K562 (cell line): Measurements from ENCODE around the gene PRSS21. TPM values are rescaled to one million over a fixed set of nuclear protein-coding genes. Genes with fewer than 3 reads are reported as not detected.
A peak's percentile ranks its signal among the peaks of the same experiment; 100 is the strongest.

Source experiments
- MAZ ChIP-seq, 2 experiments: fragments of 450-650 bp in 1 of 2; sonication (generic) in 1 of 2; formaldehyde crosslinking; IDR thresholded peaks in 1 of 2; conservative IDR thresholded peaks in 1 of 2; 2 replicates each; pipeline versions ENCODE4 v1.4.0 to v1.5.0; 2020; ENCODE audit warnings: mild to moderate bottlenecking in 1 of 2, missing genetic modification reagents in 1 of 2
- MCM2 ChIP-seq: fragments of 450-650 bp; IDR thresholded peaks from 2 replicates; pipeline ENCODE4 v1.6.1; 2017; ENCODE audit warnings: low read depth, mild to moderate bottlenecking
- NONO ChIP-seq, 2 experiments: fragments of 200-400 bp in 1 of 2; fragments of 450-650 bp in 1 of 2; formaldehyde crosslinking in 1 of 2; IDR thresholded peaks; 2 replicates each; pipeline ENCODE4 v1.6.1; 2017; ENCODE audit warnings: low read depth in 2 of 2, mild to moderate bottlenecking in 2 of 2, moderate library complexity in 2 of 2, low read length in 1 of 2
- POLR2AphosphoS5 ChIP-seq: IDR thresholded peaks from 2 replicates; pipeline ENCODE4 v1.6.1; 2011; ENCODE audit warnings: mild to moderate bottlenecking, low read depth, low read length, moderate library complexity; ENCODE audit not compliant: control insufficient read depth, insufficient read depth
- RBFOX2 ChIP-seq: fragments of 200-400 bp; formaldehyde crosslinking; IDR thresholded peaks from 2 replicates; pipeline ENCODE4 v1.6.1; 2017; ENCODE audit warnings: low read depth, mild to moderate bottlenecking, low read length, moderate library complexity
- SIN3B ChIP-seq: fragments of 450-650 bp; IDR thresholded peaks from 2 replicates; pipeline ENCODE4 v1.6.1; 2017; ENCODE audit warnings: low read depth, mild to moderate bottlenecking, moderate library complexity
- SMC3 ChIP-seq: conservative IDR thresholded peaks from 2 replicates; pipeline ENCODE4 v1.6.1; 2011; ENCODE audit warnings: low read depth, low read length, improper control_type of control experiment; ENCODE audit not compliant: insufficient read depth
- ZC3H4 ChIP-seq: sonication (generic); formaldehyde crosslinking; IDR thresholded peaks from 2 replicates; pipeline ENCODE4 v1.9.0; 2021; ENCODE audit warnings: missing genetic modification reagents, borderline replicate concordance
- ZFP30 ChIP-seq: fragments of 250-450 bp; sonication (Bioruptor Pico); IDR thresholded peaks from 2 replicates; pipeline ENCODE4 v1.8.0; 2022; ENCODE audit warnings: moderate library complexity, mild to moderate bottlenecking, inconsistent platforms, borderline replicate concordance
- ZNF134 ChIP-seq: fragments of 250-450 bp; sonication (Bioruptor Pico); conservative IDR thresholded peaks from 2 replicates; pipeline ENCODE4 v1.4.0; 2020
- ZNF79 ChIP-seq: fragments of 250-450 bp; sonication (Bioruptor Pico); IDR thresholded peaks from 2 replicates; pipeline ENCODE4 v1.4.0; 2020; ENCODE audit warnings: low read depth, mild to moderate bottlenecking, moderate library complexity
- polyA plus RNA-seq, 8 experiments: library from polyadenylated mRNA; depleted of rRNA in 4 of 8; stranded (reverse) in 5 of 8; unstranded in 3 of 8; fragments of >200 nt; fragmentation: Nextera tagmentation in 2 of 8; fragmentation: Illumina TruSeq in 1 of 8; extraction: Ambion mirVana in 2 of 8; extraction: Trizol in 1 of 8; gene quantifications; 2 replicates each; pipeline versions ENCODE4 v1.2.1 to v1.2.3, GENCODE V29; 2011 to 2014; ENCODE audit warnings: inconsistent platforms in 1 of 8, missing spikeins in 1 of 8
- total RNA-seq, 7 experiments: library from RNA; depleted of rRNA in 6 of 7; stranded (reverse); fragments of >200 nt in 6 of 7; fragmentation: Illumina TruSeq in 2 of 7; extraction: Trizol in 2 of 7; gene quantifications; 2 replicates each; pipeline versions ENCODE4 v1.2.1 to v1.2.3, GENCODE V29; 2011 to 2021; ENCODE audit warnings: low replicate concordance in 1 of 7
- TF ChIP-seq, protein P1 (sequence below), 2 experiments: fragments of 450-650 bp; formaldehyde crosslinking in 1 of 2; IDR thresholded peaks; 2 replicates each; pipeline versions ENCODE4 v1.4.0 to v1.6.1; 2014 to 2020; ENCODE audit warnings: mild to moderate bottlenecking in 2 of 2, borderline replicate concordance in 1 of 2, low read depth in 1 of 2
- TF ChIP-seq, protein P2 (sequence below): fragments of 250-450 bp; sonication (Bioruptor Pico); IDR thresholded peaks from 2 replicates; pipeline ENCODE4 v1.8.0; 2021; ENCODE audit warnings: moderate library complexity, mild to moderate bottlenecking, inconsistent platforms
- TF ChIP-seq, protein P3 (sequence below): sonication (generic); formaldehyde crosslinking; IDR thresholded peaks from 2 replicates; pipeline ENCODE4 v1.8.0; 2022; ENCODE audit warnings: mild to moderate bottlenecking, missing genetic modification reagents, borderline replicate concordance

Gene PRSS21
- total and polyA plus RNA-seq, 9 of the 15 experiments (the other 6 are each of a cell fraction or from before 2014, with no cell fraction given), result 12.1 to 121 (median 61.3) TPM

DNA sequence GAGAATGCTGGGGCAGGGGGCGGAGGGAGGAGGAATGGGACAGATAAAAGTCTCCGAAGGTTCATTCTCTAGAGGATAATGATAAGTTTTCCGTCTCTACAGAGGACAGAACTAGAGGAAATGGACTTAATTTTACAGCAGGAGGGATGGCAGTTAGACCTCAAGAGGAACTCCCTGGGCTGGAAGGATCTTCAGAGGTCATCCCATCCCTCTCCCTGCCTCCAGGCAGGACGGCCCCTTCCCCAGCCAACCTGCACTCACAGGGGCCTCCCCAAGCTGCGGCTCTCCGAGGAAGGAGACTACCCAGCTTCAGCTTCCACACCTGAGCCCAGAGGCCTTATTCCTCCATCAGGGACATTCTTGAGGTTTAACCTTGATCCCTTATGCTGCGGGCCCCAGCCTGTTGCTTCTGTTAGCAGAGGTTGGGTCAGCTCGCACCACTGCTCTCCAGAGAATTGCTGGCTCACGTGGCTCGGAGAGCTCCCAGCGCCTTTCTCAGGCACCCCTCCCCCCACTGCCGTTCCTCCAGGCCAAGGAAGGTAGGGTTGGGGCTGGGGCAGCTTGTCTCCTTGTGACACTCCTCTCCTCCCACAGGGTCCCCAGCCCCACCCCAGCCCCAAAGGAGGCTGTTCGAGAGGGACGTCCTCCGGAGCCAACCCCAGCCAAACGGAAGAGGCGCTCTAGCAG, 48.5 kb upstream of the PRSS21 start (continued):
- TF ChIP-seq, protein P1, sequence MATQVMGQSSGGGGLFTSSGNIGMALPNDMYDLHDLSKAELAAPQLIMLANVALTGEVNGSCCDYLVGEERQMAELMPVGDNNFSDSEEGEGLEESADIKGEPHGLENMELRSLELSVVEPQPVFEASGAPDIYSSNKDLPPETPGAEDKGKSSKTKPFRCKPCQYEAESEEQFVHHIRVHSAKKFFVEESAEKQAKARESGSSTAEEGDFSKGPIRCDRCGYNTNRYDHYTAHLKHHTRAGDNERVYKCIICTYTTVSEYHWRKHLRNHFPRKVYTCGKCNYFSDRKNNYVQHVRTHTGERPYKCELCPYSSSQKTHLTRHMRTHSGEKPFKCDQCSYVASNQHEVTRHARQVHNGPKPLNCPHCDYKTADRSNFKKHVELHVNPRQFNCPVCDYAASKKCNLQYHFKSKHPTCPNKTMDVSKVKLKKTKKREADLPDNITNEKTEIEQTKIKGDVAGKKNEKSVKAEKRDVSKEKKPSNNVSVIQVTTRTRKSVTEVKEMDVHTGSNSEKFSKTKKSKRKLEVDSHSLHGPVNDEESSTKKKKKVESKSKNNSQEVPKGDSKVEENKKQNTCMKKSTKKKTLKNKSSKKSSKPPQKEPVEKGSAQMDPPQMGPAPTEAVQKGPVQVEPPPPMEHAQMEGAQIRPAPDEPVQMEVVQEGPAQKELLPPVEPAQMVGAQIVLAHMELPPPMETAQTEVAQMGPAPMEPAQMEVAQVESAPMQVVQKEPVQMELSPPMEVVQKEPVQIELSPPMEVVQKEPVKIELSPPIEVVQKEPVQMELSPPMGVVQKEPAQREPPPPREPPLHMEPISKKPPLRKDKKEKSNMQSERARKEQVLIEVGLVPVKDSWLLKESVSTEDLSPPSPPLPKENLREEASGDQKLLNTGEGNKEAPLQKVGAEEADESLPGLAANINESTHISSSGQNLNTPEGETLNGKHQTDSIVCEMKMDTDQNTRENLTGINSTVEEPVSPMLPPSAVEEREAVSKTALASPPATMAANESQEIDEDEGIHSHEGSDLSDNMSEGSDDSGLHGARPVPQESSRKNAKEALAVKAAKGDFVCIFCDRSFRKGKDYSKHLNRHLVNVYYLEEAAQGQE (IDR thresholded peaks at IDR 0.05; ENCODE audit: borderline replicate concordance), result no peak
- TF ChIP-seq, protein P1 (CRISPR knock-in tag; IDR thresholded peaks at IDR 0.05; ENCODE audit: low read depth), result no peak
- TF ChIP-seq ZNF134 (CRISPR knock-in tag) (no peak), NONO (IDR thresholded peaks at IDR 0.05; ENCODE audit: low read depth in 2 of 2, low read length in 1 of 2) (no peak), MAZ (CRISPR knock-in tag; conservative IDR thresholded peaks at IDR 0.05 in 1 of 2, IDR thresholded peaks at IDR 0.05 in 1 of 2) (no peak), ZNF79 (CRISPR knock-in tag) (no peak), ZFP30 (CRISPR knock-in tag) (no peak), SIN3B (no peak), MCM2 (no peak), POLR2AphosphoS5 (peak; percentile 5; the same call in 1 of the 2 replicates), ZC3H4 (no peak), RBFOX2 (0 out of 2 replicates have a peak, but pooled peaks have one; percentile 16), SMC3 (no peak)
- TF ChIP-seq, protein P2, sequence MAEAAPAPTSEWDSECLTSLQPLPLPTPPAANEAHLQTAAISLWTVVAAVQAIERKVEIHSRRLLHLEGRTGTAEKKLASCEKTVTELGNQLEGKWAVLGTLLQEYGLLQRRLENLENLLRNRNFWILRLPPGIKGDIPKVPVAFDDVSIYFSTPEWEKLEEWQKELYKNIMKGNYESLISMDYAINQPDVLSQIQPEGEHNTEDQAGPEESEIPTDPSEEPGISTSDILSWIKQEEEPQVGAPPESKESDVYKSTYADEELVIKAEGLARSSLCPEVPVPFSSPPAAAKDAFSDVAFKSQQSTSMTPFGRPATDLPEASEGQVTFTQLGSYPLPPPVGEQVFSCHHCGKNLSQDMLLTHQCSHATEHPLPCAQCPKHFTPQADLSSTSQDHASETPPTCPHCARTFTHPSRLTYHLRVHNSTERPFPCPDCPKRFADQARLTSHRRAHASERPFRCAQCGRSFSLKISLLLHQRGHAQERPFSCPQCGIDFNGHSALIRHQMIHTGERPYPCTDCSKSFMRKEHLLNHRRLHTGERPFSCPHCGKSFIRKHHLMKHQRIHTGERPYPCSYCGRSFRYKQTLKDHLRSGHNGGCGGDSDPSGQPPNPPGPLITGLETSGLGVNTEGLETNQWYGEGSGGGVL (CRISPR knock-in tag), result no peak
- TF ChIP-seq, protein P3, sequence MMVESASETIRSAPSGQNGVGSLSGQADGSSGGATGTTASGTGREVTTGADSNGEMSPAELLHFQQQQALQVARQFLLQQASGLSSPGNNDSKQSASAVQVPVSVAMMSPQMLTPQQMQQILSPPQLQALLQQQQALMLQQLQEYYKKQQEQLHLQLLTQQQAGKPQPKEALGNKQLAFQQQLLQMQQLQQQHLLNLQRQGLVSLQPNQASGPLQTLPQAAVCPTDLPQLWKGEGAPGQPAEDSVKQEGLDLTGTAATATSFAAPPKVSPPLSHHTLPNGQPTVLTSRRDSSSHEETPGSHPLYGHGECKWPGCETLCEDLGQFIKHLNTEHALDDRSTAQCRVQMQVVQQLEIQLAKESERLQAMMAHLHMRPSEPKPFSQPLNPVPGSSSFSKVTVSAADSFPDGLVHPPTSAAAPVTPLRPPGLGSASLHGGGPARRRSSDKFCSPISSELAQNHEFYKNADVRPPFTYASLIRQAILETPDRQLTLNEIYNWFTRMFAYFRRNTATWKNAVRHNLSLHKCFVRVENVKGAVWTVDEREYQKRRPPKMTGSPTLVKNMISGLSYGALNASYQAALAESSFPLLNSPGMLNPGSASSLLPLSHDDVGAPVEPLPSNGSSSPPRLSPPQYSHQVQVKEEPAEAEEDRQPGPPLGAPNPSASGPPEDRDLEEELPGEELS (CRISPR knock-in tag), result no peak
